CD14-positive monocyte (primary cell): ENCODE data around the gene RUNX2. TPM values are rescaled to one million over a fixed set of nuclear protein-coding genes. Genes with fewer than 3 reads are reported as not detected.
A peak's percentile ranks its signal among the peaks of the same experiment; 100 is the strongest.

Experiments used
- DNase-seq, 3 donors: peaks; one replicate each; pipeline ENCODE4 v3.0.0-alpha.2; 2011 to 2022
- H2AFZ ChIP-seq: 2 replicates; pipeline ENCODE4 v1.6.0; 2012; ENCODE audit warnings: mild to moderate bottlenecking, low read depth, low read length, inconsistent platforms; ENCODE audit not compliant: insufficient read depth, poor library complexity, severe bottlenecking
- H3K27ac ChIP-seq, 2 donors: 1 replicate in 1 of 2; 2 replicates in 1 of 2; pipeline ENCODE4 v1.5.1; 2012 to 2013; ENCODE audit warnings: low read length in 2 of 2, control low read depth in 1 of 2, inconsistent platforms in 1 of 2, low read depth in 1 of 2, mild to moderate bottlenecking in 1 of 2
- H3K27me3 ChIP-seq, 2 donors: one replicate each; pipeline versions ENCODE4 v1.6.0 to v1.6.1; 2011 to 2013; ENCODE audit warnings: low read length in 2 of 2; ENCODE audit not compliant: control insufficient read depth in 2 of 2, insufficient read depth in 2 of 2
- H3K36me3 ChIP-seq, 2 donors: replicated peaks in 1 of 2; 1 replicate in 1 of 2; 2 replicates in 1 of 2; pipeline versions ENCODE4 v1.5.1 to v1.6.1; 2012 to 2013; ENCODE audit warnings: low read length in 2 of 2, control low read depth in 1 of 2, inconsistent platforms in 1 of 2, mild to moderate bottlenecking in 1 of 2; ENCODE audit not compliant: insufficient read depth in 2 of 2, control insufficient read depth in 1 of 2
- H3K4me1 ChIP-seq, 2 donors: 1 replicate in 1 of 2; 2 replicates in 1 of 2; pipeline versions ENCODE4 v1.5.1 to v1.6.1; 2012 to 2013; ENCODE audit warnings: low read length in 2 of 2, control low read depth in 1 of 2, inconsistent platforms in 1 of 2, mild to moderate bottlenecking in 1 of 2, moderate library complexity in 1 of 2; ENCODE audit not compliant: insufficient read depth in 2 of 2, control insufficient read depth in 1 of 2
- H3K4me2 ChIP-seq: replicated peaks from 2 replicates; pipeline ENCODE3; 2012; ENCODE audit warnings: low read length, moderate library complexity, mild to moderate bottlenecking; ENCODE audit not compliant: poor library complexity, severe bottlenecking; ENCODE audit errors: extremely low read depth
- H3K4me3 ChIP-seq, 3 experiments: fragments of 200-600 bp in 1 of 3; sonication (generic) in 1 of 3; replicated peaks in 1 of 3; 1 replicate in 2 of 3; 2 replicates in 1 of 3; pipeline ENCODE4 v1.5.1; 2011 to 2013; ENCODE audit warnings: low read length in 3 of 3, mild to moderate bottlenecking in 3 of 3, control low read depth in 2 of 3, low read depth in 2 of 3, inconsistent platforms in 1 of 3, moderate library complexity in 1 of 3
- H3K79me2 ChIP-seq: 2 replicates; pipeline ENCODE4 v1.6.0; 2012; ENCODE audit warnings: mild to moderate bottlenecking, control low read depth, inconsistent platforms, low read length, moderate library complexity; ENCODE audit not compliant: insufficient read depth
- H3K9ac ChIP-seq: 2 replicates; pipeline ENCODE4 v1.6.0; 2017; ENCODE audit warnings: low read length, mild to moderate bottlenecking; ENCODE audit not compliant: insufficient read depth, poor library complexity, severe bottlenecking
- H3K9me3 ChIP-seq, 2 donors: replicated peaks in 1 of 2; 1 replicate in 1 of 2; 2 replicates in 1 of 2; pipeline versions ENCODE4 v1.5.1 to v1.6.1; 2012 to 2013; ENCODE audit warnings: low read length in 2 of 2, control low read depth in 1 of 2; ENCODE audit not compliant: control insufficient read depth in 1 of 2, insufficient read depth in 1 of 2
- H4K20me1 ChIP-seq: 2 replicates; pipeline ENCODE4 v1.6.0; 2012; ENCODE audit warnings: mild to moderate bottlenecking, low read length, control low read depth, moderate library complexity; ENCODE audit not compliant: insufficient read depth
- H3K27ac Mint-ChIP-seq, 7 donors: one replicate each; pipeline ENCODE4 v1.8.0; 2020; ENCODE audit warnings: mild to moderate bottlenecking in 7 of 7, mixed read lengths in 7 of 7, moderate library complexity in 6 of 7, inconsistent platforms in 2 of 7
- H3K27me3 Mint-ChIP-seq, 3 donors: one replicate each; pipeline ENCODE4 v1.8.0; 2021 to 2022; ENCODE audit warnings: low read depth in 3 of 3, mild to moderate bottlenecking in 3 of 3, mixed read lengths in 3 of 3, moderate library complexity in 3 of 3, inconsistent platforms in 1 of 3
- H3K36me3 Mint-ChIP-seq, 2 donors: one replicate each; pipeline ENCODE4 v1.8.0; 2020; ENCODE audit warnings: mixed read lengths in 2 of 2, inconsistent platforms in 1 of 2, mild to moderate bottlenecking in 1 of 2
- H3K4me1 Mint-ChIP-seq: one replicate; pipeline ENCODE4 v1.8.0; 2020; ENCODE audit warnings: mild to moderate bottlenecking, mixed read lengths
- H3K4me3 Mint-ChIP-seq, 2 donors: one replicate each; pipeline ENCODE4 v1.8.0; 2020; ENCODE audit warnings: mild to moderate bottlenecking in 2 of 2, mixed read lengths in 2 of 2, moderate library complexity in 1 of 2
- H3K9me3 Mint-ChIP-seq, 7 donors: one replicate each; pipeline ENCODE4 v1.8.0; 2020 to 2022; ENCODE audit warnings: mixed read lengths in 7 of 7, mild to moderate bottlenecking in 6 of 7, moderate library complexity in 6 of 7, inconsistent platforms in 2 of 7
- CTCF ChIP-seq: fragments of 200-600 bp; IDR thresholded peaks from one replicate; pipeline ENCODE4 v1.8.0; 2022; ENCODE audit warnings: antibody characterized with exemption, mild to moderate bottlenecking
- WGBS: methylation state at CpG from one replicate; pipeline ENCODE4 v1.1.5; 2013; ENCODE audit warnings: missing lambda C conversion rate; ENCODE audit not compliant: insufficient coverage; 5-methylcytosine and 5-hydroxymethylcytosine counted together
- intact Hi-C, 2 donors: fragments of 100-400 bp; cut with micrococcal nuclease; formaldehyde crosslinking; loops; one replicate each; pipeline versions ENCODE4 v1.15.0 to v1.15.1; 2023
- polyA plus RNA-seq, 3 donors: library from polyadenylated mRNA; depleted of rRNA in 1 of 3; unstranded in 2 of 3; stranded (reverse) in 1 of 3; fragments of 300-500 nt in 2 of 3; fragments of >200 nt in 1 of 3; fragmentation: Illumina TruSeq in 2 of 3; gene quantifications; 1 replicate in 2 of 3; 2 replicates in 1 of 3; pipeline ENCODE4 v1.2.3, GENCODE V29; 2012 to 2021

RUNX2 gene
- polyA plus RNA-seq, 3 donors = 1.3 to 5.0 (median 2.5) TPM

- intact Hi-C loops = no loop called here
- Histone ChIP-seq H3K27me3 (no peaks in the 10 kb centered on the region), H2AFZ (no peak overlapping the region), H3K4me1 (peaks cover 0 to 3% of the 10 kb centered on the region in 2 donors), H3K4me3 (no peak overlapping the region), H3K9ac (no peak overlapping the region), H3K27ac (peak overlapping the region in 1 of 2 donors; percentile 40), H3K79me2 (peaks cover 28% of the 10 kb centered on the region), H3K9me3 (no peaks in the 10 kb centered on the region), H3K4me2 (no peak overlapping the region), H3K36me3 (peaks cover 0 to 12% of the 10 kb centered on the region in 2 donors), H4K20me1 (no peaks in the 10 kb centered on the region)
- Mint-ChIP-seq H3K4me1 (peaks cover 12% of the 10 kb centered on the region), H3K27me3 (no peaks in the 10 kb centered on the region), H3K36me3 (peaks cover 12 to 18% of the 10 kb centered on the region in 2 donors), H3K4me3 (no peak overlapping the region), H3K9me3 (no peaks in the 10 kb centered on the region), H3K27ac (peak overlapping the region in 5 of 7 donors; percentile 10 to 69 (median 45))
- TF ChIP-seq CTCF = no peak
- peak; percentile 20 to 32 (median 31) for DNase-seq
- WGBS = no CpG with 5 or more reads among the region's 4 CpGs
These were observed 158.6 kb downstream of the RUNX2 start for GRCh38 chr6:45486736-45487135.

GRCh38 chr6:45487645-45488044, 159.5 kb downstream of the RUNX2 start:
- no peaks in the 10 kb centered on the region for H3K9me3 Mint-ChIP-seq
- H3K4me3 Mint-ChIP-seq = no peak overlapping the region
- intact Hi-C loops = no loop called here
- no peaks in the 10 kb centered on the region for H3K27me3 Mint-ChIP-seq
- peaks cover 12% of the 10 kb centered on the region for H3K4me1 Mint-ChIP-seq
- Histone ChIP-seq H3K4me1 (peaks cover 0 to 3% of the 10 kb centered on the region in 2 donors), H3K79me2 (peaks cover 20% of the 10 kb centered on the region), H3K27ac (no peak overlapping the region), H4K20me1 (no peaks in the 10 kb centered on the region), H3K4me3 (no peak overlapping the region), H2AFZ (no peak overlapping the region), H3K36me3 (peaks cover 4 to 21% of the 10 kb centered on the region in 2 donors), H3K27me3 (no peaks in the 10 kb centered on the region), H3K9ac (no peak overlapping the region), H3K4me2 (no peak overlapping the region), H3K9me3 (no peaks in the 10 kb centered on the region)
- H3K36me3 Mint-ChIP-seq = peaks cover 10 to 26% of the 10 kb centered on the region in 2 donors
- H3K27ac Mint-ChIP-seq = peak overlapping the region in 2 of 7 donors; percentile 22 to 45
- no peak for DNase-seq
- TF ChIP-seq CTCF = no peak
